GM19324 (cell line): Measurements from ENCODE around the gene WDFY1.

Source experiments
- ATAC-seq: cut with Tn5 transposase; IDR thresholded peaks from one replicate; pipeline ENCODE4 v1.9.1; 2021; ENCODE audit warnings: mild to moderate bottlenecking, moderate library complexity; ENCODE audit not compliant: unreplicated experiment, low FRiP score

The WDFY1 gene

GRCh38 chr2:223932816-223933800 is 12.0 kb downstream of the WDFY1 start:
- ATAC-seq: no peak

GRCh38 chr2:223930103-223930976 is 14.8 kb downstream of the WDFY1 start:
- ATAC-seq: no peak

- no peak for ATAC-seq
Measured at GRCh38 chr2:223929571-223930102, 15.5 kb downstream of the WDFY1 start.

- no peak for ATAC-seq
Measured at GRCh38 chr2:223928113-223929006, 16.8 kb downstream of the WDFY1 start.

- ATAC-seq: no peak
Measured at GRCh38 chr2:223925106-223925505, 20.0 kb downstream of the WDFY1 start.

GRCh38 chr2:223923976-223924375 is 21.2 kb downstream of the WDFY1 start:
- no peak for ATAC-seq

GRCh38 chr2:223922308-223922707 is 22.8 kb downstream of the WDFY1 start:
- no peak for ATAC-seq

GRCh38 chr2:223921204-223921603 is 23.9 kb downstream of the WDFY1 start:
- no peak for ATAC-seq

GRCh38 chr2:223920109-223920508 is 25.0 kb downstream of the WDFY1 start:
- no peak for ATAC-seq

GRCh38 chr2:223918671-223919134 is 26.4 kb downstream of the WDFY1 start:
- no peak for ATAC-seq

- ATAC-seq: no peak
Measured at GRCh38 chr2:223916181-223916920, 28.8 kb downstream of the WDFY1 start.

GRCh38 chr2:223915071-223915470 is 30.1 kb downstream of the WDFY1 start:
- no peak for ATAC-seq

GRCh38 chr2:223914324-223914723 is 30.8 kb downstream of the WDFY1 start:
- no peak for ATAC-seq

GRCh38 chr2:223909001-223909741 is 36.0 kb downstream of the WDFY1 start:
- ATAC-seq: no peak

- ATAC-seq: no peak
Measured at GRCh38 chr2:223908304-223908998, 36.7 kb downstream of the WDFY1 start.

- ATAC-seq: no peak
Measured at GRCh38 chr2:223905996-223906395, 39.1 kb downstream of the WDFY1 start.

- no peak for ATAC-seq
Measured at GRCh38 chr2:223901854-223902253, 43.3 kb downstream of the WDFY1 start.

- ATAC-seq: no peak
Measured at GRCh38 chr2:223901311-223901710, 43.8 kb downstream of the WDFY1 start.
